ENCODE results near the gene FRAS1. TPM values are rescaled to one million over a fixed set of nuclear protein-coding genes. Genes with fewer than 3 reads are reported as not detected.

Gene FRAS1
- total and polyA plus RNA-seq, 2 of the 8 experiments (the other 6 are each of a cell fraction or from before 2014, with no cell fraction given): 38.5 to 109 TPM

DNA sequence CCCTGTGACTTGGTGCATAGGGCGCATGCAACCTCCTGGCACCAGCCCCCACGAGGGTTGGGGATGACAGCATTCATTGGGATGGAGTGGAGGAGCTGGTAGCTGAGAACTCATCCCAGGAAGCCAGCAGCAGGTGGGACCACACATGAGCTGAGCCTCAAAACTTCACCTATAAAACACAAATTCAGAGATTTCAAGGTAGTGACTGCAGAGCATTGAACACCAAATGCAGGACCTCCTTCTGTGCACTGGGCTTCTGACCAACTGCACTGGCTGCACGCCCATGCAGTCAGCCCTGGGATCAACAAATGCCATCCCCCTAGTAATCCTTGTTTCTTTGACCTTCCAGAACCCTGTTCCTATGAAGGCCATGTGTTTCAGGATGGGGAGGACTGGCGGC lies 197.8 kb downstream of the FRAS1 start (continued):
- no peak for TF ChIP-seq CREB1 (IDR thresholded peaks at IDR 0.05)
- TF ChIP-seq CHD2 (IDR thresholded peaks at IDR 0.05; ENCODE audit: low read length): no peak

Data from H1 (cell line).